Raji (cell line): Measurements from ENCODE around the gene ATP6V0A4.

ENCODE experiments used
- POLR2A ChIP-seq: IDR thresholded peaks from 2 replicates; pipeline ENCODE4 v1.6.1; 2011; ENCODE audit warnings: low read depth, low read length, control low read depth; ENCODE audit not compliant: insufficient read depth

The ATP6V0A4 gene

DNA sequence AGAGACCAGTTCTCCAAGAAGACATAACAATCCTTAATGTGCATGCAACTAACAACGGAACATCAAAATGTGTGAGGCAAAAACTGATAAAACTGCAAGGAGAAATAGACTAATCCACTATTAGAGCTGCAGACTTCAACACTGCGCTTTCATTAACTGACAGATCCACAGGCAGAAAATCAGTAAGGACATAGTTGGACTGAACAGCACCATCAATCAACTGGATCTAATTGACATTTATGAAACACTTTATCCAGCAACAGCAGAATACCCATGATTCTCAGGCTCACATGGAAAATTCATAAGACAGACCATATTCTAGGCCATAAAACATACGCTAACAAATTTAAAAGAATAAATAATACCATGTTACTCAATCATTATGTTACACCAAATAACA lies 21.6 kb upstream of the ATP6V0A4 start:
- no peak for TF ChIP-seq POLR2A

GRCh38 chr7:138816650-138817049 lies 18.7 kb upstream of the ATP6V0A4 start:
- no peak for TF ChIP-seq POLR2A

GRCh38 chr7:138814816-138815332 lies 16.9 kb upstream of the ATP6V0A4 start:
- no peak for TF ChIP-seq POLR2A

DNA sequence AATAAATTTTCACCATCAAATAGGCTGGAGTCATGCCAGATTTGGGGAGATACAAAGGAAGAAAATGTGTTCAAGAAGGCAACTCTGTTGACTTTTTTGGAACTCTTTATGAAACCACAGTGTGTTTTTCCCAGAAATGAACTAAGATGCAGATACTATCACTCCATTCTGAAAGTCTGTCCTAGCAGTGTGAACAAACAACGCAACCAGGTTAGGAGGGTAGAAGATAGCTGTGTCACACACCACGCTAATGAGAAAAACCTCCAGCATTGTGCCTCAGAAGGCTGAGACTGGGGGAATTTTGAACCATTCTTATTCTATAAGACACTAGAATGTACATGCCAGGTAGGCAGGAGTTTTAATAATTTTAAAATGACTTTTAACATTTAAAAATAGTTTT lies 15.9 kb upstream of the ATP6V0A4 start:
- TF ChIP-seq POLR2A, result no peak

- TF ChIP-seq POLR2A, result no peak
Measured at GRCh38 chr7:138809346-138809745, 11.3 kb upstream of the ATP6V0A4 start.

- TF ChIP-seq POLR2A, result no peak
Measured at GRCh38 chr7:138804618-138805017, 6.6 kb upstream of the ATP6V0A4 start.

GRCh38 chr7:138802706-138803105 lies 4.7 kb upstream of the ATP6V0A4 start:
- no peak for TF ChIP-seq POLR2A

DNA sequence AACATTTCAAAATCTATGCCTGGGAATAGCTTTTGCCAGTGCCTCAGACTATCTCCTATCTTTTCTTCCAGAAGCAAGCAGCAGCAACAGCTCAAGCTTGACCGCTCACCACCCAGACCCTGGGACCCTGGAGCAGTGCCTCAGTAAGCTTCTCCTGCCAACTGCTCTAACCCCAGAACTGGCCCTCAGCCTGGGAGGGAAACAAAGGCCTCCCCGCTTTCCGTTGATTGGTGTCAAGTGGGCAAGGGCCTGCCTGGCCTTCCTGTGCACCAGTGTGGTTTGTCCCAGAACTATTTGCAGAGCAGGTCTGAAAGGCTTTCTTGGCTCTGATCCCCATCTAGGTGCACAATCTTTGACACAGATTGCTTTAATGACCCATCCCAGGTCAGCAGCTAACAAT lies 3.3 kb upstream of the ATP6V0A4 start:
- TF ChIP-seq POLR2A, result no peak

GRCh38 chr7:138799336-138800000 lies 1.5 kb upstream of the ATP6V0A4 start:
- no peak for TF ChIP-seq POLR2A

GRCh38 chr7:138798836-138799235 lies 840 bp upstream of the ATP6V0A4 start:
- no peak for TF ChIP-seq POLR2A

DNA sequence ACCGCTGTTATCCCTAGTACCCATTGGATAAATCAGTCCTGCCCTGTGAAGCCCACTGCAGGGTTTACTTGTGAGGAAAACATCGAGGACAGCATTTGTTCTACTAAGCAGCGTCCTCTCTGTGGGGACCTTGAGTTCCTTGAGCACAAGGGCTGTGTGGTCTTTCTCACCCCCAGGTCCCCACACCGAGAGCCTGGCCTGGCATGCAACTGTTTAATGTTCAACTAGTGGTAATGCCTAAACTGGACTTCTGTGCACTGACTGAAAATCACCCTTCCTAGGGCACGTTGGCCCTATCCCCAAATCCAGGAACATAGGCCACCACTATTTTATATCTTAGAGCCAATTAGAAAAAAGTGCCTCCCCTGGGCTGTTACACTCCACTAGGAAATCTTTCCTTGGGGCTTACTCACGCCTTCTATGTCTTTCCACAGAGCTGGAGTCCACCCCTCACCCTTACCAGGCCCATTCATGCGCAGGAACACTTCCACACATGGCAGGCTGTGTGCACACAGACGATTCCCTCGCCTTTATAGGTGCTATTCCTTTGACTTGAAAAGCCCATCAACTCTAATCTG lies 1.9 kb downstream of the ATP6V0A4 start:
- TF ChIP-seq POLR2A, result no peak

- no peak for TF ChIP-seq POLR2A
Measured at GRCh38 chr7:138785587-138786437, 12.2 kb downstream of the ATP6V0A4 start.

DNA sequence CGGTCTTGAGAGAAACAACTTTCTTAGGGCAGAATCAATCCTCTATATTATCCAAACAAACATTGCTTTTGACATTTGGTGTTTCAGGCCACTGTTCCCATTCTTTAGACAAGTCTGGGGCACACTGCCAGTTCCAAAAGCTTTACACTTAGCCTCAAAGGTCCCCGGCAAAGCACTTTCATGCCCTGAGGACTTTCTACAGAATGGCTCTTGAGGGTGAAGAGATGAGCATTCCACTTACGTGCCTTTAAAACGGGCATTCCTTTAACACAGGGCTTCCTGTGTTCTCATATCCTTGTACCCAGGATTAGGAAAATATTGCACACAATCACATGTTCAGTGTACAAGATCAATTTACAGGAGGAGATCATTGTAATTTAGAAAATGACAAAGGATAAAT lies 13.3 kb downstream of the ATP6V0A4 start:
- no peak for TF ChIP-seq POLR2A

DNA sequence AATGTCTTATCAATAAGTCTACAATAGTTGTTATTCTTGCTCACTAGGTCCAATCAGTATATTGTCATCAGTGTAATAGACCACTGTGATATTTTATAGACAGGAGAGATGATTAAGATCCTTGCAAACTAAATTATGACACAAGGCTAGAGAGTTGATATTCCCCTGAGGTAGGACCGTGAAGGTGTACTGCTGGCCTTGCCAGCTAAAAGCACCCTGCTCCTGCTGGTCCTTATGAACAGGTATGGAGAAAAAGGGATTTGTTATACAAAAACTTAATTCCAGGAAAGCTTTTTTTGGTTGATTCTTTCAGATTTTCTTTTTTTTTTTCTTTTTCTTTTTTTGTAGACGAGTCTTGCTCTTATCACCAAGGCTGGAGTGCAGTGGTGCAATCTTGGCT lies 17.0 kb downstream of the ATP6V0A4 start:
- no peak for TF ChIP-seq POLR2A

DNA sequence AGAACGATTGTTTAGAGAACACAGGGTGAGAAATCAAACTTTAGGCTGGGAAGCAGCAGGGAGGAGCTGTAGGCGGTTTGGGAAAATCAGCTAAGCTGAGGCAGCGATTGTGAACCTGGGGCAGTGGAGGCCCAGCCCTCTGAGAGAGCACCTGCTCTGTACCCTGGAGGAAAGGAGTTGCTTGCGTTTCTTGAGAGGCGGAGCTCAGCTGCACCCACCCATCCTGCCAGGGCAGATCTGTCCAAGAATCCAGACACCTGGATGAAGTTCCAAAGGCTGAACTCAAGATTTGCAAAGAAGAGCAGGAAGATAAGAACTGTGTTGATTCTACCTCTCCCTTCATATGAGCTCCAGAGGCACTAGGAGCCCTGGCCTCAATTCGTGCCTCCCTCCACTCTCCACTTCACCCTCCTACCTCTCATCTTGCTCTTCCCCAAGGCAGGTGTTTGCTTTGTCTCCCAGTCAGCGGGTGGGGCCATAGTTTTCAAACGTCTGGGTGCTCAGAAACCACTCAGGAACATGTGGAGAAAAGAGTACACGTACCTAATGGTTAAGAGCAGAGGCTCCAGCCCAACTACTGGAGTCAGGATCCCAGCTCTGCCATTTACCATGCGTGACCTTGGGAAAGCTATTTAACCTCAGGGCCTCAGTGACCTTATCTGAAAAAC lies 21.7 kb downstream of the ATP6V0A4 start:
- no peak for TF ChIP-seq POLR2A
